ENCODE results near the gene KLHL25. TPM values are rescaled to one million over a fixed set of nuclear protein-coding genes. Genes with fewer than 3 reads are reported as not detected.
"Not testable (repeated sequence)": the region's sequence is repeated elsewhere in the genome, so short reads cannot be mapped to it uniquely, and the experiment has no call there.

The KLHL25 gene
- total RNA-seq, 4 donors from 2014 or later: 3.1 to 11.6 (median 8.1) TPM

DNA sequence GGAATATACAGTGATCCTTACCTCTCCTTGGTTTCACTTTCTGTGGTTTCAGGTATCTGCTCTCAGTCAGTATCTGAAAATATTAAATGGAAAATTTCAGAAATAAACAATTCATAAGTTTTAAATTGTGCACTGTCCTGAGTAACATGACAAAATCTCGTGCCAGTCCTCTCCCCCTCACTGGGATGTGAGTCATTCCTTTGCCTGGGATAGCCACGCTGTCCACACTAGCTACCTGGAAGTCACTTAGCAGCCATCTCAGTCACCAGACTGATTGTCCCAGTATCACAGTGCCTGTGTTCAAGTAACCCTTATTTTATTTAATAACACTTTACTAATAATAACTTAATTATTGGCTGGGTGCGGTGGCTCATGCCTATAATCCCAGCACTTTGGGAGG, 15.3 kb upstream of the KLHL25 start:
- H3K4me3 ChIP-seq: no peak overlapping the region
- no peak for DNase-seq
- no peaks in the 10 kb centered on the region for H3K4me1 ChIP-seq
- no peak overlapping the region for H3K27ac ChIP-seq
- no peaks in the 10 kb centered on the region for H3K27me3 ChIP-seq
- H3K36me3 ChIP-seq: no peaks in the 10 kb centered on the region
- TF ChIP-seq POLR2A (IDR thresholded peaks at IDR 0.05) (no peak), CTCF (IDR thresholded peaks at IDR 0.05) (no peak)
- no peaks in the 10 kb centered on the region for H3K9me3 ChIP-seq
- intact Hi-C loops (cut with DNase I): no loop called here
- 48 to 73% methylated on average over 2 to 3 of the region's 3 CpGs for WGBS, 2 donors

GRCh38 chr15:85805420-85805819, 10.7 kb upstream of the KLHL25 start:
- TF ChIP-seq POLR2A (IDR thresholded peaks at IDR 0.05) (no peak), CTCF (IDR thresholded peaks at IDR 0.05) (no peak)
- Histone ChIP-seq H3K36me3 (no peaks in the 10 kb centered on the region), H3K9me3 (no peaks in the 10 kb centered on the region), H3K4me3 (no peak overlapping the region), H3K4me1 (peaks cover 0 to 6% (median 0%) of the 10 kb centered on the region in 3 donors), H3K27me3 (no peaks in the 10 kb centered on the region), H3K27ac (no peak overlapping the region)
- no peak for DNase-seq
- 50 to 69% methylated on average over 3 of the region's 3 CpGs for WGBS, 2 donors
- intact Hi-C loops (cut with DNase I): no loop called here

DNA sequence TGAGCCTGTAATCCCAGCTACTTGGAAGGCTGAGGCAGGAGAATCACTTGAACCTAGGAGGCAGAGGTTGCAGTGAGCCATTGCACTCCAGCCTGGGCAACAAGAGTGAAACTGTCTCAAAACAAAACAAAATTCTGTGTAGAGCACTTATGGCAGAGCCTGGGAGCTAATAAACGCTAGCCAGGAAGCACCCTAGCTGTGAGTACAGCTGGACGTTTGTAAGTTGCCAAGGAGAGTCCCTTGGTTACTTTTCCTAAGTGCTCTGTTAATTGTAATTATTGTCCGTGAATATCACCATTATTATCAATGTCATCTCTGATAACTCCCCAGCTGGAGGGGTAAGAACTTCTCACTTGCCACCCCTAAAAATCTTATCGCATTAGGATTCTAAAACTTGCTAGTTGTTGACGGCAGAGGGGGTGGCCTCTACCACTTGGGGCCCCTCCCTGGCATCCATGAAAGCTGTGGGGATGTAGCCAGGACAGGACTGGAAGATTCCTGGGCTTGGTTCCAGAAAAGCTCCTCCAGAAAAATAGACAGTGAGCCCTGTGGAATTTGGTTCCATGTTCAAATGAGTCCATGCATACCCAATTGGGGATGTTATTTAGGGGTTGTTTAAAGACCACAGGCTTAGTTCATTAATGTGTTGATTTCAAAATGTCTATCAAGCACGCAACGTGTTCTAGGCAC, 9.9 kb upstream of the KLHL25 start:
- TF ChIP-seq CTCF (IDR thresholded peaks at IDR 0.05): no peak
- no peak for TF ChIP-seq POLR2A (IDR thresholded peaks at IDR 0.05)
- no peak overlapping the region for H3K4me3 ChIP-seq
- no peak overlapping the region for H3K27ac ChIP-seq
- H3K4me1 ChIP-seq: peaks cover 0 to 14% (median 0%) of the 10 kb centered on the region in 3 donors
- H3K27me3 ChIP-seq: no peaks in the 10 kb centered on the region
- DNase-seq: no peak
- no peaks in the 10 kb centered on the region for H3K9me3 ChIP-seq
- H3K36me3 ChIP-seq: no peaks in the 10 kb centered on the region
- 47 to 74% methylated on average over 6 to 7 of the region's 7 CpGs for WGBS, 2 donors
- intact Hi-C loops (cut with DNase I): no loop called here

- DNase-seq; H3K27ac ChIP-seq; H3K4me3 ChIP-seq; H3K36me3 ChIP-seq; H3K9me3 ChIP-seq; H3K27me3 ChIP-seq; intact Hi-C loops (cut with DNase I): not testable (repeated sequence)
- H3K4me1 ChIP-seq: peaks cover 0 to 14% (median 0%) of the 10 kb centered on the region in 3 donors
- 85 to 91% methylated on average over 5 to 7 of the region's 9 CpGs for WGBS, 2 donors
Measured at GRCh38 chr15:85802617-85803016, 7.9 kb upstream of the KLHL25 start.

- peaks cover 3 to 18% (median 4%) of the 10 kb centered on the region in 3 donors for H3K4me1 ChIP-seq
- H3K9me3 ChIP-seq: no peaks in the 10 kb centered on the region
- no peaks in the 10 kb centered on the region for H3K27me3 ChIP-seq
- TF ChIP-seq POLR2A (IDR thresholded peaks at IDR 0.05) (no peak), CTCF (IDR thresholded peaks at IDR 0.05) (peak in 5 of 6 experiments; percentile 22 to 64 (median 44))
- no peak for DNase-seq
- no peak overlapping the region for H3K4me3 ChIP-seq
- WGBS, 2 donors: 61 to 63% methylated on average over 8 to 9 of the region's 9 CpGs
- H3K27ac ChIP-seq: no peak overlapping the region
- intact Hi-C loops (cut with DNase I): no loop called here
- no peaks in the 10 kb centered on the region for H3K36me3 ChIP-seq
Measured at GRCh38 chr15:85800478-85801123, 5.9 kb upstream of the KLHL25 start.

DNA sequence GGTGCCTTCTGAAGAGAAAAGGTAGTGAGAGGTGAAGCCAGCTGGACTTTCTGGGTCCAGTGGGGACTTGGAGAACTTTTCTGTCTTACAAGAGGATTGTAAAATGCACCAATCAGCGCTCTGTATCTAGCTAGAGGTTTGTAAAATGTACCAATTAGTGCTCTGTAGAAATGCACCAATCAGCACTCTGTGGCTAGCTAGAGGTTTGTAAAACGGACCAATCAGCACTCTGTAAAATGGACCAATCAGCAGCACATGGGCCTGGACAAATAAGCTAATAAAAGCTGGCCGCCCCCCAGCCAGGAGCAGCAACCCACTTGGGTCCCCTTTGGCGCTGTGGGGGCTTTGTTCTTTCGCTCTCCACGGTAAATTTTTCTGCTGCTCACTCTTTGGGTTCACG, 1.6 kb upstream of the KLHL25 start:
- intact Hi-C loops (cut with DNase I); H3K9me3 ChIP-seq; H3K4me3 ChIP-seq; H3K36me3 ChIP-seq; H3K27me3 ChIP-seq; DNase-seq; H3K27ac ChIP-seq: not testable (repeated sequence)
- H3K4me1 ChIP-seq: peaks cover 7 to 50% (median 27%) of the 10 kb centered on the region in 3 donors
- WGBS, 2 donors: 85 to 93% methylated on average over 6 to 7 of the region's 7 CpGs

All from esophagus squamous epithelium (tissue), 5 donors.